ENCODE results near the gene VAMP4.
A peak's percentile ranks its signal among the peaks of the same experiment; 100 is the strongest.

VAMP4 gene

GRCh38 chr1:171652234-171652822, 89.5 kb downstream of the VAMP4 start, which contains the start of gene MYOC:
Gene MYOC (minus strand): TSS chr1:171652688. CDS start chr1:171652611, 77 bp downstream.
- Histone ChIP-seq H3K4me3 (no peak within 1 kb of the TSS), H3K27ac (peak within 1 kb of the TSS; percentile 83 to 89)
- TF ChIP-seq CTCF (IDR thresholded peaks at IDR 0.05) = no peak
- DNase-seq (ENCODE audit: low spot score) = no peak
